ENCODE measurements around the gene SYN1.
"Not testable (repeated sequence)": the region's sequence is repeated elsewhere in the genome, so short reads cannot be mapped to it uniquely, and the experiment has no call there.

Gene SYN1

GRCh38 chrX:47610511-47610910, 9.1 kb downstream of the SYN1 start:
- no peak overlapping the region for H3K4me3 ChIP-seq (ENCODE audit: low read depth, low read length)
- no peak for DNase-seq (ENCODE audit: low read depth)
- TF ChIP-seq CTCF (IDR thresholded peaks at IDR 0.05; ENCODE audit: low read depth, low read length) (no peak), MYC (IDR thresholded peaks at IDR 0.05; ENCODE audit: low read depth, low read length) (no peak), POLR2A (IDR thresholded peaks at IDR 0.05; ENCODE audit: extremely low read depth, insufficient read length) (no peak)

DNA sequence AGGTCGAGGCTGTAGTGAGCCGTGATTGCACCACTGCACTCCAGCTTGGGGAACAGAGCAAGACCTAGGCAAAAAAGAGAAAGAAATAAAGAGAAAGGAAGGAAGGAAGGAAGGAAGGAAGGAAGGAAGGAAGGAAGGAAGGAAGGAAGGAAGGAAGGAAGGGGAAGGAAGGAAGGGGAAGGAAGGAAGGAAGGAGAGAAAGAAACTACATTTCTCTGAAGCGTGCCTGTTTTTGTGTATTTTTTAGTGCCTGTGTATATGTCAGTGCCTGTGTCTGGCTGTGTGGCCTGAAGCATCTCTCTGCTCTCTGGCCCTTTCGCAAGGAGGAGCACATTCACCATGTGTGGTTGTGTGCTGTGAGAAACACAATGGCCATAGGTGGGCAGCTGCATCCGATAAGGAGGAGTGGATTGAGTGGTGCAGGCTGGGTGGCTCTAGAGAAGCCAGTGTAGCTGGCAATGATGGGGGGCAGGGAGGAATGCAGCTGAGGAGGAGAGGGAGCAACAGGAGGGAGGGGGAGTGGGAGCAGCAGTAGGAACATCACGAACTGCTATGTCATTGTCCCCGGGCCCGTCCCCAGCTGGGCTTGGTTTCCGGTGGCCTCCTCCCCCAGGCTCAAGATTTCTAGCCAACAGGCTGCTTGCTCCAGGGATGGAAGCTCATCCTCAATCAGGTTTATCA, 11.4 kb downstream of the SYN1 start:
- TF ChIP-seq MYC (IDR thresholded peaks at IDR 0.05; ENCODE audit: low read depth, low read length), result no peak
- DNase-seq (ENCODE audit: low read depth), result peak; percentile 82
- H3K4me3 ChIP-seq (ENCODE audit: low read depth, low read length), result no peak overlapping the region

DNA sequence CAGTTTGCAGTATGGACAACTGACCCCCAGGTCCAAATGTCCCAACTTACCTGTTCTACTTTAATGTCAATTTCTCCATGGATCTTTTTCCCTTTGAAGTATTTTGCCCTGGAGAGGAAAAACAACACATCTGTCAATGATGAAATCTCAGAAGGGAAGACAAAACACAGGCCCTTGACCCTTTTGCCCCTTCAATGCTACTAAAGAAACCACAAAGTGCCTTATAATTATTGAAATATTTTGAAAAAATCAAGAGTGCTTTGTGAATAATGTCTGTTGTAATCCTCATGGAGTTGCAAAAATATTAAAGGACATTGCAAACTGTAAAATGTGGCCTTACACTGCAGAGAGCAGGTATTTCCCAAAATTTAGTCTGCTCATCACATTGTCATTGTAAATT, 12.6 kb downstream of the SYN1 start:
- DNase-seq (ENCODE audit: low read depth), result no peak
- no peak for TF ChIP-seq MYC (IDR thresholded peaks at IDR 0.05; ENCODE audit: low read depth, low read length)
- TF ChIP-seq POLR2A (IDR thresholded peaks at IDR 0.05; ENCODE audit: extremely low read depth, insufficient read length), result no peak
- no peak for TF ChIP-seq CTCF (IDR thresholded peaks at IDR 0.05; ENCODE audit: low read depth, low read length)
- no peak for TF ChIP-seq MAX (IDR thresholded peaks at IDR 0.05; ENCODE audit: low read depth, low read length)
- no peak overlapping the region for H3K4me3 ChIP-seq (ENCODE audit: low read depth, low read length)

DNA sequence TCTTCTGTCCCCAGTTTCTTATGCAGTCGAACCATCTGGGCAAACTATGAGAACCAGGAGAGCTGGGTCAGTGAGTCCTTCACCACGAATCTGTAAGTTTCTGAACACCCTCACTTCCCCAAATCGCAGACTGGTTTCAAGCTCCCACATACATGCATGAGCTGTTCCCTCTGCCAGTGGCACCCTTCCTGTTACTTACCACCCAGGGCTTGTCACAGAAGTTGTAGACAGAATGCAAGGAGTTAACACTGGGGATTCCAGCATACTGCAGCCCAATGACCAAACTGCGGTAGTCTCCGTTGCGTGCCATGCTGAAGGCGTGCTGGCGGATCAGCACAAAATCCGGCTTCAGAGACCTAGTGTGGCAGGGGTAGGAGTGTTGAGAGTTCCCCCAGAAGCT, 14.6 kb downstream of the SYN1 start:
- no peak overlapping the region for H3K4me3 ChIP-seq (ENCODE audit: low read depth, low read length)
- DNase-seq (ENCODE audit: low read depth), result peak; percentile 69
- no peak for TF ChIP-seq POLR2A (IDR thresholded peaks at IDR 0.05; ENCODE audit: extremely low read depth, insufficient read length)

GRCh38 chrX:47603125-47603524, 16.5 kb downstream of the SYN1 start:
- not testable (repeated sequence) for DNase-seq (ENCODE audit: low read depth)

GRCh38 chrX:47597222-47597621, 22.4 kb downstream of the SYN1 start:
- no peak for TF ChIP-seq MAX (IDR thresholded peaks at IDR 0.05; ENCODE audit: low read depth, low read length)
- no peak for TF ChIP-seq MYC (IDR thresholded peaks at IDR 0.05; ENCODE audit: low read depth, low read length)
- no peak for TF ChIP-seq POLR2A (IDR thresholded peaks at IDR 0.05; ENCODE audit: extremely low read depth, insufficient read length)
- no peak for TF ChIP-seq CTCF (IDR thresholded peaks at IDR 0.05; ENCODE audit: low read depth, low read length)
- no peak overlapping the region for H3K4me3 ChIP-seq (ENCODE audit: low read depth, low read length)
- DNase-seq (ENCODE audit: low read depth), result no peak

More at GRCh38 chrX:47603125-47603524, 16.5 kb downstream of the SYN1 start:
- H3K4me3 ChIP-seq (ENCODE audit: low read depth, low read length), result not testable (repeated sequence)

- DNase-seq (ENCODE audit: low read depth), result no peak
- no peak for TF ChIP-seq CTCF (IDR thresholded peaks at IDR 0.05; ENCODE audit: low read depth, low read length)
- no peak for TF ChIP-seq MYC (IDR thresholded peaks at IDR 0.05; ENCODE audit: low read depth, low read length)
- TF ChIP-seq POLR2A (IDR thresholded peaks at IDR 0.05; ENCODE audit: extremely low read depth, insufficient read length), result no peak
- TF ChIP-seq MAX (IDR thresholded peaks at IDR 0.05; ENCODE audit: low read depth, low read length), result no peak
- no peak overlapping the region for H3K4me3 ChIP-seq (ENCODE audit: low read depth, low read length)
Measured at GRCh38 chrX:47596256-47596655, 23.4 kb downstream of the SYN1 start.

Measured in NB4 (cell line).